GM12878 (cell line): Measurements from ENCODE around the gene NELL1. TPM values are rescaled to one million over a fixed set of nuclear protein-coding genes. Genes with fewer than 3 reads are reported as not detected.

ENCODE experiments used
- ATAC-seq: fragments of 200-7000 bp; cut with Tn5 transposase; 3 replicates; pipeline ENCODE4 v1.9.1; 2020; ENCODE audit warnings: mild to moderate bottlenecking, moderate library complexity
- BruUV-seq: library from RNA; stranded (reverse); fragments of 400-500 nt; replicated peaks from 2 replicates; lab custom pipeline; 2021; lab: Mats Ljungman, UMichigan
- CTCF ChIA-PET: fragments of 300-600 bp; sonication (Branson Sonifier 250); formaldehyde crosslinking; extraction: SDS; loops from one replicate; lab custom pipeline; 2021; ENCODE audit warnings: inconsistent platforms; lab: Yijun Ruan, JAX
- POLR2A ChIA-PET: fragments of 350-600 bp; formaldehyde crosslinking; extraction: SDS; loops from one replicate; lab custom pipeline; 2021; ENCODE audit warnings: inconsistent platforms; lab: Charles Lee
- RAD21 ChIA-PET: fragments of 300-600 bp; sonication (Branson Sonifier 250); formaldehyde crosslinking; loops from one replicate; lab custom pipeline; 2023; ENCODE audit warnings: antibody characterized with exemption; ENCODE audit not compliant: unreplicated experiment; lab: Charles Lee
- SMC1A ChIA-PET: fragments of 300-600 bp; sonication (Branson Sonifier 250); formaldehyde crosslinking; loops from one replicate; lab custom pipeline; 2023; ENCODE audit not compliant: unreplicated experiment, uncharacterized antibody; lab: Charles Lee
- DNase-seq: peaks from one replicate; pipeline ENCODE4 v3.0.0-alpha.2; 2011; ENCODE audit warnings: low read depth, low spot score
- FAIRE-seq: peaks from 3 replicates; lab custom pipeline; 2011; peaks lifted over from hg19 to GRCh38; lab: Jason Lieb, UNC
- H2AFZ ChIP-seq: 2 replicates; pipeline ENCODE4 v1.6.0; 2011; ENCODE audit warnings: low read depth, low read length, control low read depth; ENCODE audit not compliant: control insufficient read depth
- H3K27ac ChIP-seq: 2 replicates; pipeline ENCODE4 v1.5.1; 2011; ENCODE audit warnings: control low read depth; ENCODE audit not compliant: control insufficient read depth, insufficient read depth
- H3K27me3 ChIP-seq, 2 experiments: replicated peaks in 1 of 2; 2 replicates each; pipeline versions ENCODE4 v1.6.0 to v1.6.1; 2011; ENCODE audit warnings: low read length in 1 of 2; ENCODE audit not compliant: control insufficient read depth in 2 of 2, insufficient read depth in 2 of 2
- H3K36me3 ChIP-seq, 2 experiments: 2 replicates each; pipeline ENCODE4 v1.5.1; 2011; ENCODE audit warnings: low read length in 1 of 2; ENCODE audit not compliant: control insufficient read depth in 2 of 2, insufficient read depth in 2 of 2
- H3K4me1 ChIP-seq: 2 replicates; pipeline ENCODE4 v1.6.1; 2011; ENCODE audit warnings: mild to moderate bottlenecking, low read length, moderate library complexity, mixed read lengths; ENCODE audit not compliant: control insufficient read depth, insufficient read depth
- H3K4me2 ChIP-seq: 2 replicates; pipeline ENCODE4 v1.6.0; 2011; ENCODE audit warnings: control low read depth; ENCODE audit not compliant: control insufficient read depth, insufficient read depth
- H3K4me3 ChIP-seq: fragments of 200-600 bp; sonication (generic); 2 replicates; pipeline ENCODE4 v1.5.1; 2016
- H3K79me2 ChIP-seq: 2 replicates; pipeline ENCODE4 v1.6.0; 2011; ENCODE audit warnings: low read length; ENCODE audit not compliant: control insufficient read depth, insufficient read depth
- H3K9ac ChIP-seq: 2 replicates; pipeline ENCODE4 v1.8.0; 2011; ENCODE audit warnings: low read length, control low read depth, mixed read lengths; ENCODE audit not compliant: control insufficient read depth, insufficient read depth
- H3K9me3 ChIP-seq: replicated peaks from 3 replicates; pipeline ENCODE4 v1.5.1; 2011; ENCODE audit warnings: mild to moderate bottlenecking, low read length; ENCODE audit not compliant: control insufficient read depth, insufficient read depth
- H4K20me1 ChIP-seq: 2 replicates; pipeline ENCODE4 v1.6.0; 2011; ENCODE audit not compliant: control insufficient read depth, insufficient read depth
- EZH2 ChIP-seq: IDR thresholded peaks from 2 replicates; pipeline ENCODE4 v1.6.1; 2012; ENCODE audit warnings: low read depth, mild to moderate bottlenecking, control low read depth, inconsistent platforms, low read length, borderline replicate concordance; ENCODE audit not compliant: control insufficient read depth
- HDAC2 ChIP-seq: fragments of 200-600 bp; sonication (generic); IDR thresholded peaks from 2 replicates; pipeline ENCODE4 v1.6.1; 2017
- IRF4 ChIP-seq: IDR thresholded peaks from 2 replicates; pipeline ENCODE4 v1.6.1; 2011; ENCODE audit warnings: low read depth, low read length
- KDM1A ChIP-seq: fragments of 200-600 bp; sonication (generic); IDR thresholded peaks from 2 replicates; pipeline ENCODE4 v1.6.1; 2016; ENCODE audit warnings: borderline replicate concordance
- LARP7 ChIP-seq: fragments of 450-650 bp; IDR thresholded peaks from 2 replicates; pipeline ENCODE4 v1.6.1; 2017; ENCODE audit warnings: mild to moderate bottlenecking
- MEF2B ChIP-seq: fragments of 450-650 bp; IDR thresholded peaks from 2 replicates; pipeline ENCODE4 v1.6.1; 2018; ENCODE audit warnings: mild to moderate bottlenecking, moderate library complexity; ENCODE audit not compliant: partially characterized antibody, poor library complexity, severe bottlenecking
- REST ChIP-seq: IDR thresholded peaks from 2 replicates; pipeline ENCODE4 v1.6.1; 2012; ENCODE audit warnings: mild to moderate bottlenecking, low read depth, low read length
- SIX5 ChIP-seq: IDR thresholded peaks from 2 replicates; pipeline ENCODE4 v1.6.1; 2011; ENCODE audit warnings: mild to moderate bottlenecking, low read depth, low read length, moderate library complexity; ENCODE audit not compliant: severe bottlenecking
- SRF ChIP-seq, 2 experiments: IDR thresholded peaks; 2 replicates each; pipeline ENCODE4 v1.6.1; 2011; ENCODE audit warnings: low read depth in 2 of 2, low read length in 2 of 2, mild to moderate bottlenecking in 1 of 2, moderate library complexity in 1 of 2
- STAT1 ChIP-seq: fragments of 450-650 bp; conservative IDR thresholded peaks from 2 replicates; pipeline ENCODE4 v1.6.1; 2014; ENCODE audit warnings: antibody characterized with exemption, mild to moderate bottlenecking
- ZBTB4 ChIP-seq: fragments of 450-650 bp; formaldehyde crosslinking; IDR thresholded peaks from 2 replicates; pipeline ENCODE4 v1.4.0; 2022; ENCODE audit warnings: mild to moderate bottlenecking, moderate library complexity
- ZNF687 ChIP-seq: fragments of 450-650 bp; IDR thresholded peaks from 2 replicates; pipeline ENCODE4 v1.6.1; 2017; ENCODE audit warnings: mild to moderate bottlenecking, moderate library complexity
- WGBS: methylation state at CpG from one replicate; pipeline ENCODE4 v1.1.6; 2016; ENCODE audit warnings: low lambda C conversion rate; ENCODE audit not compliant: insufficient replicate concordance, insufficient coverage; ENCODE audit errors: missing lambda C conversion rate; 5-methylcytosine and 5-hydroxymethylcytosine counted together
- in situ Hi-C: fragments of 300-500 bp; cut with MboI; formaldehyde crosslinking; loops from 9 replicates; pipeline ENCODE4 v1.14.3; 2018; ENCODE audit warnings: mixed read lengths
- intact Hi-C: fragments of 100-400 bp; cut with micrococcal nuclease; formaldehyde crosslinking; loops from one replicate; pipeline ENCODE4 v1.14.2; 2022; ENCODE audit not compliant: unreplicated experiment
- polyA plus RNA-seq, 11 experiments: library from polyadenylated mRNA; depleted of rRNA in 4 of 11; unstranded in 6 of 11; stranded (reverse) in 5 of 11; fragments of >200 nt; fragmentation: Nextera tagmentation in 4 of 11; fragmentation: Illumina TruSeq in 1 of 11; extraction: Ambion mirVana in 4 of 11; extraction: Trizol in 1 of 11; gene quantifications; 1 replicate in 1 of 11; 2 replicates in 10 of 11; pipeline versions ENCODE4 v1.2.1 to v1.2.3, GENCODE V29; 2011 to 2016; ENCODE audit warnings: inconsistent platforms in 2 of 11, missing spikeins in 2 of 11, low read depth in 1 of 11
- total RNA-seq, 4 experiments: library from RNA; depleted of rRNA in 3 of 4; stranded (reverse); fragments of >200 nt in 3 of 4; fragmentation: Illumina TruSeq in 1 of 4; extraction: Trizol in 1 of 4; gene quantifications; 2 replicates each; pipeline versions ENCODE4 v1.2.1 to v1.2.3, GENCODE V29; 2013 to 2021

The NELL1 gene
- total and polyA plus RNA-seq, 10 of the 15 experiments (the other 5 are each of a cell fraction or from before 2014, with no cell fraction given) = 0.02 to 0.12 TPM; not detected in 8

- in situ Hi-C loops (no loop called here), intact Hi-C loops (no loop called here)
- H3K79me2 ChIP-seq = no peaks in the 10 kb centered on the region
- H3K9me3 ChIP-seq = no peaks in the 10 kb centered on the region
- no TSS peak for BruUV-seq
- H3K27me3 ChIP-seq = no peaks in the 10 kb centered on the region
- ChIA-PET CTCF (no interaction called here), POLR2A (no interaction called here), SMC1A (no interaction called here), RAD21 (no interaction called here)
- no peaks in the 10 kb centered on the region for H4K20me1 ChIP-seq
- ATAC-seq = no peak
- no peak overlapping the region for H3K9ac ChIP-seq
- H3K27ac ChIP-seq = no peak overlapping the region
- FAIRE-seq = no peak
- H3K4me1 ChIP-seq = no peaks in the 10 kb centered on the region
- no peak overlapping the region for H3K4me3 ChIP-seq
- WGBS = 35% methylated on average over 5 of the region's 5 CpGs
- no peaks in the 10 kb centered on the region for H3K36me3 ChIP-seq
- no peak overlapping the region for H2AFZ ChIP-seq
- no peak overlapping the region for H3K4me2 ChIP-seq
- DNase-seq = no peak
- no peak for TF ChIP-seq ZBTB4 (CRISPR knock-in tag)
- no peak for TF ChIP-seq EZH2
- no peak for TF ChIP-seq KDM1A
- TF ChIP-seq LARP7 = no peak
- TF ChIP-seq STAT1 = no peak
- TF ChIP-seq HDAC2 = no peak
- no peak for TF ChIP-seq ZNF687
- TF ChIP-seq MEF2B = no peak
- TF ChIP-seq IRF4 = no peak
- TF ChIP-seq SRF (IDR thresholded peaks at IDR 0.05; ENCODE audit: low read depth in 2 of 2, low read length in 2 of 2) = no peak
- no peak for TF ChIP-seq REST
- no peak for TF ChIP-seq SIX5
Observed at GRCh38 chr11:21390430-21390829, 721.0 kb downstream of the NELL1 start.
